ENCODE measurements around the gene CABP5. TPM values are rescaled to one million over a fixed set of nuclear protein-coding genes. Genes with fewer than 3 reads are reported as not detected.

CABP5 gene
- total RNA-seq, 1 donor from 2014 or later = not detected

GRCh38 chr19:47994209-47994802 is 49.6 kb downstream of the CABP5 start, which contains the start of gene ELSPBP1:
Gene ELSPBP1, plus strand, starts transcription at chr19:47994632. Its CDS starts 14,036 bp downstream, at chr19:48008668.
- DNase-seq = no peak
- TF ChIP-seq CTCF (IDR thresholded peaks at IDR 0.05; ENCODE audit: borderline replicate concordance) = no peak
- H3K27ac ChIP-seq (replicated peaks) = no peak within 1 kb of the TSS
- intact Hi-C loops (cut with micrococcal nuclease) = no loop called here
- H3K9me3 ChIP-seq (replicated peaks) = no peaks in the 10 kb centered on the region
- H3K36me3 ChIP-seq = no peaks in the 10 kb centered on the region
- H3K4me3 ChIP-seq = no peak within 1 kb of the TSS
- H3K27me3 ChIP-seq (ENCODE audit: low read depth) = peaks cover 68% of the 10 kb centered on the region
- H3K4me1 ChIP-seq = no peaks in the 10 kb centered on the region

- DNase-seq = no peak
- no peak within 1 kb of the TSS for H3K4me3 ChIP-seq
- no peak within 1 kb of the TSS for H3K27ac ChIP-seq (replicated peaks)
- H3K27me3 ChIP-seq (ENCODE audit: low read depth) = peaks cover 87% of the 10 kb centered on the region
- no peak for TF ChIP-seq CTCF (IDR thresholded peaks at IDR 0.05; ENCODE audit: borderline replicate concordance)
- no peaks in the 10 kb centered on the region for H3K9me3 ChIP-seq (replicated peaks)
- no peaks in the 10 kb centered on the region for H3K36me3 ChIP-seq
- no peaks in the 10 kb centered on the region for H3K4me1 ChIP-seq
- intact Hi-C loops (cut with micrococcal nuclease) = no loop called here
Measured at GRCh38 chr19:47992070-47992469, 51.8 kb downstream of the CABP5 start, which contains the start of gene BSPH1. Gene BSPH1, minus strand, starts transcription at chr19:47992170. Its CDS starts 89 bp downstream, at chr19:47992081.

GRCh38 chr19:47991191-47991808 is 52.6 kb downstream of the CABP5 start:
- no peaks in the 10 kb centered on the region for H3K36me3 ChIP-seq
- H3K9me3 ChIP-seq (replicated peaks) = no peaks in the 10 kb centered on the region
- intact Hi-C loops (cut with micrococcal nuclease) = no loop called here
- peaks cover 92% of the 10 kb centered on the region for H3K27me3 ChIP-seq (ENCODE audit: low read depth)
- no peak for DNase-seq
- TF ChIP-seq CTCF (IDR thresholded peaks at IDR 0.05; ENCODE audit: borderline replicate concordance) = no peak
- H3K27ac ChIP-seq (replicated peaks) = no peak overlapping the region
- H3K4me3 ChIP-seq = no peak overlapping the region
- H3K4me1 ChIP-seq = no peaks in the 10 kb centered on the region

Other genes with a start within 250 kb of the CABP5 start
- gene TPRX1, start 239.5 kb downstream of the CABP5 start, total RNA-seq = not detected
- gene CRX, start 222.1 kb downstream of the CABP5 start, total RNA-seq = not detected
- not detected for gene TPRX2, start 184.8 kb downstream of the CABP5 start, total RNA-seq
- not detected for gene SULT2A1, start 157.8 kb downstream of the CABP5 start, total RNA-seq
- gene BSPH1, start 51.9 kb downstream of the CABP5 start, total RNA-seq = not detected
- gene ELSPBP1, start 49.4 kb downstream of the CABP5 start, total RNA-seq = not detected
- gene PLA2G4C, start 66.7 kb upstream of the CABP5 start, total RNA-seq = 35.3 TPM
- 3.4 TPM for gene LIG1, start 126.3 kb upstream of the CABP5 start, total RNA-seq
- gene ZSWIM9, start 126.6 kb upstream of the CABP5 start, total RNA-seq = 7.6 TPM
- 33.3 TPM for gene CARD8, start 211.8 kb upstream of the CABP5 start, total RNA-seq
- gene ZNF114, start 226.0 kb upstream of the CABP5 start, total RNA-seq = 0.55 TPM

Data from left ventricle myocardium inferior (tissue), 1 donor.